Psoas muscle (tissue), 8 donors: Measurements from ENCODE around the gene CDCA4. TPM values are rescaled to one million over a fixed set of nuclear protein-coding genes. Genes with fewer than 3 reads are reported as not detected.
"Not testable (repeated sequence)": the region's sequence is repeated elsewhere in the genome, so short reads cannot be mapped to it uniquely, and the experiment has no call there.

Source experiments
- ATAC-seq, 4 donors: fragments of 200-7000 bp; cut with Tn5 transposase; one replicate each; pipeline ENCODE4 v1.9.1; 2020; ENCODE audit warnings: moderate library complexity in 3 of 4, mild to moderate bottlenecking in 2 of 4
- DNase-seq, 2 donors: peaks; one replicate each; pipeline ENCODE4 v3.0.0-alpha.2; 2020
- H3K27ac ChIP-seq: fragments of 200-600 bp; one replicate; pipeline ENCODE4 v1.8.0; 2022
- H3K27me3 ChIP-seq, 3 donors: fragments of 200-600 bp in 1 of 3; one replicate each; pipeline versions ENCODE4 v1.6.1 to v1.8.0; 2013 to 2022; ENCODE audit warnings: low read length in 2 of 3, mild to moderate bottlenecking in 2 of 3, moderate library complexity in 1 of 3; ENCODE audit not compliant: insufficient read depth in 3 of 3
- H3K36me3 ChIP-seq, 2 donors: fragments of 200-600 bp in 1 of 2; one replicate each; pipeline versions ENCODE4 v1.6.1 to v1.8.0; 2013 to 2022; ENCODE audit warnings: low read depth in 1 of 2, mild to moderate bottlenecking in 1 of 2, moderate library complexity in 1 of 2; ENCODE audit not compliant: insufficient read depth in 1 of 2
- H3K4me1 ChIP-seq: fragments of 200-600 bp; one replicate; pipeline ENCODE4 v1.8.0; 2022
- H3K4me3 ChIP-seq: fragments of 200-600 bp; one replicate; pipeline ENCODE4 v1.8.0; 2022; ENCODE audit warnings: mild to moderate bottlenecking
- H3K9me3 ChIP-seq: fragments of 200-600 bp; one replicate; pipeline ENCODE4 v1.8.0; 2022
- WGBS, 3 donors: extraction: QIAGEN DNeasy Blood & Tissue Kit; methylation state at CpG; one replicate each; pipeline versions ENCODE4 v1.1.6 to v1.1.7; 2013; 5-methylcytosine and 5-hydroxymethylcytosine counted together
- intact Hi-C, 2 donors: fragments of 100-400 bp; cut with DNase I; formaldehyde crosslinking; loops; one replicate each; pipeline versions ENCODE4 v1.11.0 to v1.14.2; 2022
- polyA plus RNA-seq, 3 donors: library from polyadenylated mRNA; stranded (reverse); fragments of 200-250 nt; gene quantifications; one replicate each; pipeline ENCODE4 v1.2.3, GENCODE V29; 2013
- total RNA-seq, 4 donors: library from RNA; stranded (reverse); fragmentation: NEBNext Ultra II Directional in 2 of 4; extraction: Animal tissue kit (Norgen Biotek cat#: 25700) in 2 of 4; gene quantifications; one replicate each; pipeline versions ENCODE4 v1.2.1 to v1.2.4, GENCODE V29; 2021 to 2023
- TF ChIP-seq, protein P1 (sequence below): fragments of 200-600 bp; IDR thresholded peaks from one replicate; pipeline ENCODE4 v1.8.0; 2022; ENCODE audit warnings: antibody characterized with exemption
- donor health status: healthy with polysubstance abuse.
- donor health status: DM: no; HTN: no; CAD: no; lungs with moderate emphysema.
- donor health status: Bipolar disorder and iron deficiency.
- donor health status: healthy.
- donor health status: DM: yes; HTN: yes; CAD: no.
- donor health status: DM: no; HTN: no; CAD: no.
- donor health status: DM: no; HTN: no; CAD: no.
- donor health status: DM: yes; HTN: yes; CAD: no.

The CDCA4 gene
- total and polyA plus RNA-seq, 7 donors = 0.79 to 3.3 (median 1.3) TPM

DNA sequence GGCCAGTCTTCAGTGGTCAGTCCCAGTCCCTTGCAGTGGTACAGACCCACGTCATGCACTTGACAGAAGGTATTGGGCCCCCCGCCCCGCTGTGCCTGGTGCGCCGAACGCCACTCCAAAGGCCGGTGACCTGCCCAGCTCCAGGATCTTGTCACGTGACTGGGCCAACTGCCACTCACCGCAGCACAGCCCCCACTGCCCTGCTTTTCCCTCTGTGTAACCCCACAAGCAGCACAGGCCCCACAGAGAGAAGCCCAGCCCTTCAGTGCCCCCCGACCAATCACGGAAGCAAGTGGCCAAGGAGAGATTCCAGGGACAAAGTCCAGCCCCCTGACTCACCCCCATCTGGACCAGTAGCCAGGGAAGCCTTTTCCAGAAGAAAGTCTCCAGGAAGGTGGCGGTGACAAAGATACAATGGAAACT lies 43.8 kb upstream of the CDCA4 start:
- Histone ChIP-seq H3K27me3 (no peaks in the 10 kb centered on the region), H3K36me3 (no peaks in the 10 kb centered on the region), H3K4me1 (no peaks in the 10 kb centered on the region), H3K4me3 (peak overlapping the region; percentile 25), H3K9me3 (no peaks in the 10 kb centered on the region), H3K27ac (no peak overlapping the region)
- WGBS, 3 donors = 75 to 78% (median 77%) methylated on average over 12 of the region's 12 CpGs
- TF ChIP-seq, protein P1, sequence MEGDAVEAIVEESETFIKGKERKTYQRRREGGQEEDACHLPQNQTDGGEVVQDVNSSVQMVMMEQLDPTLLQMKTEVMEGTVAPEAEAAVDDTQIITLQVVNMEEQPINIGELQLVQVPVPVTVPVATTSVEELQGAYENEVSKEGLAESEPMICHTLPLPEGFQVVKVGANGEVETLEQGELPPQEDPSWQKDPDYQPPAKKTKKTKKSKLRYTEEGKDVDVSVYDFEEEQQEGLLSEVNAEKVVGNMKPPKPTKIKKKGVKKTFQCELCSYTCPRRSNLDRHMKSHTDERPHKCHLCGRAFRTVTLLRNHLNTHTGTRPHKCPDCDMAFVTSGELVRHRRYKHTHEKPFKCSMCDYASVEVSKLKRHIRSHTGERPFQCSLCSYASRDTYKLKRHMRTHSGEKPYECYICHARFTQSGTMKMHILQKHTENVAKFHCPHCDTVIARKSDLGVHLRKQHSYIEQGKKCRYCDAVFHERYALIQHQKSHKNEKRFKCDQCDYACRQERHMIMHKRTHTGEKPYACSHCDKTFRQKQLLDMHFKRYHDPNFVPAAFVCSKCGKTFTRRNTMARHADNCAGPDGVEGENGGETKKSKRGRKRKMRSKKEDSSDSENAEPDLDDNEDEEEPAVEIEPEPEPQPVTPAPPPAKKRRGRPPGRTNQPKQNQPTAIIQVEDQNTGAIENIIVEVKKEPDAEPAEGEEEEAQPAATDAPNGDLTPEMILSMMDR = no peak
- DNase-seq (peak in 1 of 2 donors; percentile 61), ATAC-seq (peak in 1 of 4 donors; percentile 23)
- intact Hi-C loops = no loop called here

DNA sequence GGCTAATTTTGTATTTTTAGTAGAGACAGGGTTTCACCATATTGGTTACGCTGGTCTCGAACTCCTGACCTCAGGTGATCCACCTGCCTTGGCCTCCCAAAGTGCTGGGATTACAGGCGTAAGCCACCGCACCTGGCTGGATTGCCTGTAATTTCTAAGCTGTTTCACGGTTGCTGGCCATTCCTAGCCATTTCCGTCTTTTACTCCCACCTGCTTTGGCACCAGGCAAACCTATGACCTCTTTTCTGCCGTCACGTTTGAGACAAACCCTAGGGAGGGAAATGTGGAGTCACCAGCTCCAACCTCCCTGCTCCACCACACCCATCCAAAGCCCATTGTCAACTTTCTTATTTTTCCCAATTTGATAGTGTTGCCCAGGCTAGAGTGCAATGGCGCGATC lies 43.1 kb upstream of the CDCA4 start:
- Histone ChIP-seq H3K27me3 (peaks cover 0 to 3% (median 0%) of the 10 kb centered on the region in 3 donors), H3K4me1 (peaks cover 4% of the 10 kb centered on the region), H3K36me3 (no peaks in the 10 kb centered on the region), H3K27ac (no peak overlapping the region), H3K4me3 (peak overlapping the region; percentile 25), H3K9me3 (no peaks in the 10 kb centered on the region)
- DNase-seq (no peak), ATAC-seq (no peak)
- intact Hi-C loops = no loop called here
- WGBS, 3 donors = 84 to 88% (median 86%) methylated on average over 10 of the region's 10 CpGs
- TF ChIP-seq, protein P1 = no peak

DNA sequence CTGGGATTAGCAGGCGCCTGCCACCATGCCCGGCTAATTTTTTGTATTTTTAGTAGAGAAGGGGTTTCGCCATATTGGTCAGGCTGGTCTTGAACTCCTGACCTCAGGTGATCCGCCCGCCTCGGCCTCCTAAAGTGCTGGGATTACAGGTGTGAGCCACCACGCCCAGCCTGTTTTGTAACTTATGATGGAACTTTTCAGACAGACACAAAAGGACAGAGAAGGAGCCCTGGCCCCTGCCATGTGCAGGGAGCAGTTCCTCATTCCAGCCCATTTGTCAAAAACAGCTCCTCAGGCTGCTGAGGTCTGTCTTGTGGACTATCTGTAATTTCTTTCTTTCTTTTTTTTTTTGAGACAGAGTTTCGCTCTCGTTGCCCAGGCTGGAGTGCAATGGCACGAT lies 42.6 kb upstream of the CDCA4 start:
- H3K4me3 ChIP-seq, intact Hi-C loops, H3K4me1 ChIP-seq: not testable (repeated sequence)

DNA sequence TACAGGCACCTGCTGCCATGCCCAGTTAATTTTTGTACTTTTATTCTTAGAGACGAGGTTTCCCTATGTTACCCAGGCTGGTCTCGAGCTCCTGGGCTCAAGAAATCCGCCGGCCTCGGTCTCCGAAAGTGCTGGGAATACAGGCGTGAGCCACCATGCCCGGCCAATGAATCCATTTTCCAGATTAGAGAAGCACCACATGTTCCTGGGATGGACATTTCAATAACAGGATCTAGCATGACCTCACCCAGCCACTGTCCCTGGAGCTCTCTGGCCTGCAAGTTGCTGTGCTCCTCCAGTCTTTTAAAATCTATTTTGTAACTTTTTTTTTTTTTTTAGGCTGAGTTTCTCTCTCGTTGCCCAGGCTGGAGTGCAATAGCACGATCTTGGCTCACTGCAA lies 42.2 kb upstream of the CDCA4 start:
- 41 to 62% (median 48%) methylated on average over 10 of the region's 10 CpGs for WGBS, 3 donors
- Histone ChIP-seq H3K36me3 (no peaks in the 10 kb centered on the region), H3K9me3 (no peaks in the 10 kb centered on the region), H3K4me3 (no peak overlapping the region), H3K4me1 (peaks cover 4% of the 10 kb centered on the region), H3K27ac (no peak overlapping the region), H3K27me3 (peaks cover 0 to 7% (median 0%) of the 10 kb centered on the region in 3 donors)
- DNase-seq (peak in 1 of 2 donors; percentile 57), ATAC-seq (no peak)
- intact Hi-C loops = no loop called here
- TF ChIP-seq, protein P1 = no peak

More for the DNA sequence above, 42.6 kb upstream of the CDCA4 start:
- H3K27me3 ChIP-seq, ATAC-seq, H3K9me3 ChIP-seq, H3K36me3 ChIP-seq, H3K27ac ChIP-seq: not testable (repeated sequence)
- peak in 1 of 2 donors; percentile 42 for DNase-seq
- WGBS, 3 donors = 85 to 93% (median 85%) methylated on average over 10 of the region's 10 CpGs

DNA sequence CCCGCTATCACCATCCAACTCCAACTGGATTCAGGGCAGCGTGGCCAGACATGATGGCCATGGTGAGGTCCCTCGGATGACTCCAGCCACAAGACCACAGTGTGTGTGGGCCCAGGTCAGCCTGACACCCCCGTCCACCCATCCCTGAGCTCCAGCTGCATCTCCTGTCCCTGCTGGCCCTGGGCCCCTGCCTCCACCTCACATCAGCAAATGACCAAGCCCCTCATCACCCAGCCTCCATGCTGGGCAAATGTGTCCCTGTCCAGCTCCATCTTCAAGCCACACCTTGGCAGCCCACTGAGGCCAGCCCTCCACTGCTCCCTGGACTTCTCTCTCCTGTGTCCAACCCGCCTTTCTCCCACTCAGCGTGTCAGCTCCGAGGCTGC lies 41.2 kb upstream of the CDCA4 start:
- no peak overlapping the region for H3K4me3 ChIP-seq
- intact Hi-C loops = no loop called here
- DNase-seq = no peak
- ATAC-seq = no peak
- H3K36me3 ChIP-seq = no peaks in the 10 kb centered on the region
- peaks cover 0 to 7% (median 0%) of the 10 kb centered on the region in 3 donors for H3K27me3 ChIP-seq
- 84 to 95% (median 85%) methylated on average over 7 of the region's 7 CpGs for WGBS, 3 donors
- TF ChIP-seq, protein P1 = no peak
- H3K9me3 ChIP-seq = no peaks in the 10 kb centered on the region
- peaks cover 4% of the 10 kb centered on the region for H3K4me1 ChIP-seq
- no peak overlapping the region for H3K27ac ChIP-seq
